Skeletal muscle satellite cell (primary cell): ENCODE data around the gene RAB11FIP4.

Experiments used
- H3K27me3 ChIP-seq: 2 replicates; pipeline ENCODE4 v1.7.0; 2013; ENCODE audit warnings: low read length; ENCODE audit not compliant: control insufficient read depth, insufficient read depth
- H3K36me3 ChIP-seq: 2 replicates; pipeline ENCODE4 v1.7.0; 2013; ENCODE audit warnings: mild to moderate bottlenecking, control low read depth, low read length; ENCODE audit not compliant: insufficient read depth
- H3K4me1 ChIP-seq: 2 replicates; pipeline ENCODE4 v1.7.0; 2013; ENCODE audit warnings: low read length; ENCODE audit not compliant: control insufficient read depth, insufficient read depth
- H3K4me2 ChIP-seq: 2 replicates; pipeline ENCODE4 v1.7.0; 2013; ENCODE audit warnings: mild to moderate bottlenecking, low read length
- H3K4me3 ChIP-seq: 2 replicates; pipeline ENCODE4 v1.7.0; 2013; ENCODE audit warnings: low read length
- H3K9ac ChIP-seq: 2 replicates; pipeline ENCODE4 v1.7.0; 2013; ENCODE audit warnings: mild to moderate bottlenecking, low read depth, low read length, moderate library complexity
- H3K9me3 ChIP-seq: replicated peaks from 2 replicates; pipeline ENCODE4 v1.7.0; 2013; ENCODE audit warnings: mild to moderate bottlenecking, control low read depth, low read length

RAB11FIP4 gene

DNA sequence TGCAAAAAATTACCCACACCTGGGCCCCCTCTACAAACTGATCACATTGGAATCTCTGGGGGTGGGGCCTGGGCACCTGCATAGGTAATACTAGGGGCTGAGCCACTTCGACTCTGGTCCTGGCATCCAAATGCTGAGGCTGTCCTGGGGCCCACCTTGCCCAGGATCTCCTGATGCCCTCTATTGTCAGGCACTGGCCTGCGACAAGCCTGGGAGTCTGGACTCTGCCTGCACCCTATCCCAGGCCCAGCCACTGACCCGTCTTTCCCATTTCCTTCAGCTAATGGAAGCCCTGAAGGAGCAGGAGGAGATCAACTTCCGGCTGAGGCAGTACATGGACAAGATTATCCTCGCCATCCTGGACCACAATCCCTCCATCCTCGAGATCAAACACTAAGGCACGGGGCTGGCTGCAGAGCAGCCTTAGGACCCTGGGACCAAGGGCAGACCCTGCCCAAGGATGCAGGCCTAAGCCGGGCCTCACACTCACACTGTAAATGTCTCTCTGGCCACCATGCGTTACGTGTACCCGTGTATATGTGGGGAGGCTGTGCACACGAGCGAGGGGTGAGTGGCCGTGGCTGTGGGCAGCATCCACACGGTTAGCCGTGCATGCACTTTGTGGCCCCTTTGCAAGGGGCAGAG, 140.0 kb downstream of the RAB11FIP4 start:
- Histone ChIP-seq H3K4me1 (peaks cover 30% of the 10 kb centered on the region), H3K27me3 (no peaks in the 10 kb centered on the region), H3K9ac (no peak overlapping the region), H3K4me3 (no peak overlapping the region), H3K4me2 (no peak overlapping the region), H3K9me3 (no peaks in the 10 kb centered on the region), H3K36me3 (no peaks in the 10 kb centered on the region)

DNA sequence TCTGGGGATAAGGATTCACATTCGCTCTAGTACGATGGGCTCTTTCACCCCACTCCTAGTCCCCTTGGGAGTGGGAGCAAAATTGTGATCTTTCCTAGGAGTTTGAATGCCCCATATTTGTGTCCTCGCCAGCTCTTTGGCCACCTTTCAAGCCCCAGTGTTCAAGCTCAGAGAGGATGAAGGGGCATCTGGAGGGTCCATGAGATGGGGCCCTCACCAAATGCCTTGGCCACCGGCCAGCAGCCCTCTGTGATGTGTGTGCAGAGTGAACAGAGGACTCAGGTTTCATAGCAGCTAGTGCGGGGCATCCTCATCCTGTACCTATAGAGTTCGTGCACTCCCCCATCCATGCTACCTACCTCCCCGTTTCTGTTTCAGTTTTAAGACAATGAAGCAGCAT, 140.6 kb downstream of the RAB11FIP4 start:
- no peak overlapping the region for H3K9ac ChIP-seq
- H3K27me3 ChIP-seq, result no peaks in the 10 kb centered on the region
- no peak overlapping the region for H3K4me2 ChIP-seq
- H3K4me3 ChIP-seq, result no peak overlapping the region
- no peaks in the 10 kb centered on the region for H3K9me3 ChIP-seq
- no peaks in the 10 kb centered on the region for H3K36me3 ChIP-seq
- H3K4me1 ChIP-seq, result peaks cover 30% of the 10 kb centered on the region

DNA sequence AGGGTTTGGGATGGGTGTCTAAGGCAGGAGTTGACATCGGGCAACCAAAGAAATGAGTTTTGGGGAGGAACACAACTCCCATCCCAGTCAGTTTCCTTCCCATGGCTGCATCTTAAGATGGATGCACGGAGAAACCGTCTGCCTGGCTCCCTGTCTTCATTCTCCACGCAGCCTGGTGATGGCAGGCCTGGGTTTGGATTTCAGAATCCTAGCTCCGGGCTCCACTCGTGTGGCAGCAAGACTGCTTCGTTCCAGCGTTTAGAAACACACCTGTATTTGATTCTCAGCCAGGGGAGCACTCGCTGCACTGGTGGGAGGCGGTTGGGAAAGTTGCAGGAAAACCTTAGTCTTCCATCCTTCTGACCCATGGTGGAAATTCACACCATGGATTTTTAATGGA, 141.1 kb downstream of the RAB11FIP4 start:
- no peak overlapping the region for H3K4me2 ChIP-seq
- no peaks in the 10 kb centered on the region for H3K36me3 ChIP-seq
- no peak overlapping the region for H3K9ac ChIP-seq
- H3K4me3 ChIP-seq, result no peak overlapping the region
- H3K27me3 ChIP-seq, result no peaks in the 10 kb centered on the region
- no peaks in the 10 kb centered on the region for H3K9me3 ChIP-seq
- H3K4me1 ChIP-seq, result peaks cover 32% of the 10 kb centered on the region

DNA sequence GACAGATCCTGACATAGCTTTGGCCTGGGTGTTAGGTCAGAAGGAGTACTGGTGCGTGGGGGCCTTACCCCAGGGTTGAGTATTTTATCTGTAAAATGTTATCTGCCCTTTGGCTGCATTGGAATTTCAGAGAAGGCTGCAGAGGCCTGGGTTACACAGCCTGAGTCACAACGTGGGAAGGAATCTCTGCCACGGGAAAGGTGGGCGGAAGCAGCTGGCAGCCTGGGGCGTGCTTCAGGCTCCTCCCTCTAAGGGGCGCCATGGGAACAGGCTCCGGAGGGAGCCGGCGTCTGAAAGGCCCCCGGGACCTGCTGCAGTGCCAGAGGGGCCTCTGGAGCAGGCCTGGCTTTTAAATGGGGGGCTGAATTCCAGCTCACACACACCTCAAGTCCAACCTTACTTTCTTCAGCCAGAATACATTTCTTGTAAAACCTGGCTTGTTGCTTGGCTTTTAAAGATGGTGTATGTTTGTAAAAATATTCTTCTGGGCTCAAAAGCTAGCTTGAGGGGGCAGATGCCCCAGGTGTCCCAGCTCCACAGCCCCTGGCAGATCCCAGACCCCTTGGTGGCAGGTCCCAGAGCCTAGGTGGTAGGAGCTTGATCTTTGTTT, 142.2 kb downstream of the RAB11FIP4 start:
- Histone ChIP-seq H3K4me2 (peak overlapping the region; percentile 70), H3K36me3 (no peaks in the 10 kb centered on the region), H3K4me3 (no peak overlapping the region), H3K9ac (peak overlapping the region; percentile 61), H3K9me3 (no peaks in the 10 kb centered on the region), H3K4me1 (peaks cover 36% of the 10 kb centered on the region), H3K27me3 (no peaks in the 10 kb centered on the region)

DNA sequence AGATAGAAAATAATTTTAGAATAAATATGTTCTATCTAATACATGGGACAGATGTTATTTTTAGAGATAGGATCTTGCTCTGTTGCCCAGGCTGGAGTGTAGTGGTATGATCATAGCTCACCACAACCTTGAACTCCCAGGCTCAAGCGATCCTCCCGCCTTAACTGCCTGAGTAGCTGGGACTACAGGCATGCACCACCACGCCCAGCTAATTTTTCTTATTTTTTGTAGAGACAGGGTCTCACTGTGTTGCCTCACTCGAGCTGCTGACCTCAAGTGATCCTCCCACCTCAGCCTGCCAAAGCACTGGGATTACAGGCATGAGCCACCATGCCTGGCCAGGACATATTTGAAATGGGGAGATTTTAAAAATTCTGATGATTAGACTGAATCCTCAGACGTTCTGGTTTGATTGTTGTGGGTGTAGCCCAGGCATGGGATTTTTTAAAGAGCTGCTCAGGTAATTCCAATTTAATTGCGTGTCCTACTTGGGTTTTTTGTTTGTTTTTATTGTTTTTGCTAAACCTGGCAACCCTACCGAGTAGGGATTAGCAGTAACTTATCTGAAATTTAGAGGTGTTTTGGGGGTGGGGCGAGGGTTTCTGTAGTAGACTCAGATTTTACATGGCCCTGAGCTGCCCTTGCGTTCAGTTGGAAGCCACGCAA, 142.9 kb downstream of the RAB11FIP4 start:
- H3K4me2 ChIP-seq, result peak overlapping the region; percentile 15
- H3K4me3 ChIP-seq, result no peak overlapping the region
- H3K4me1 ChIP-seq, result peaks cover 36% of the 10 kb centered on the region
- H3K36me3 ChIP-seq, result no peaks in the 10 kb centered on the region
- peak overlapping the region; percentile 61 for H3K9ac ChIP-seq
- H3K27me3 ChIP-seq, result no peaks in the 10 kb centered on the region
- H3K9me3 ChIP-seq, result no peaks in the 10 kb centered on the region

DNA sequence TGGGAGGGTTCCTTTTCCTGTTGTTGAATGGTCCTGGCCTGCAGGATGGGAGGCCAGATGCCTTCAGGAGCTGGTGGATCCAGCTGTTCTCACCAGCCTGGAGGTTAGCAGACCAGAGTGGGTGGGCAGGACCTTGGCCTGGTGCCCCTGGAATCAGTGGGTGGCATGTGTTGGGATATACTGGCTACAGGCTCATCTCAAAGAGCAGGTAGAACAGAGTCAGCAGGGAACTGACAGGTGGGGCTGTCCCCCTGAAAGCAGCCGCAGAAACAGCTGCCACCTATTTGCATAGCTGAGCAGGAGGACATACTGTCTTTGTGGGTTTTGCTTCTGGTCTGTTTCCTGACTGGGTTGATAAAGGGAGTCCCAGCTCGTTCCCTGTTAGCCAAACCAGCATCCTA, 144.1 kb downstream of the RAB11FIP4 start:
- H3K36me3 ChIP-seq, result no peaks in the 10 kb centered on the region
- no peaks in the 10 kb centered on the region for H3K27me3 ChIP-seq
- peaks cover 32% of the 10 kb centered on the region for H3K4me1 ChIP-seq
- no peaks in the 10 kb centered on the region for H3K9me3 ChIP-seq
- H3K4me3 ChIP-seq, result no peak overlapping the region
- H3K4me2 ChIP-seq, result no peak overlapping the region
- H3K9ac ChIP-seq, result no peak overlapping the region

DNA sequence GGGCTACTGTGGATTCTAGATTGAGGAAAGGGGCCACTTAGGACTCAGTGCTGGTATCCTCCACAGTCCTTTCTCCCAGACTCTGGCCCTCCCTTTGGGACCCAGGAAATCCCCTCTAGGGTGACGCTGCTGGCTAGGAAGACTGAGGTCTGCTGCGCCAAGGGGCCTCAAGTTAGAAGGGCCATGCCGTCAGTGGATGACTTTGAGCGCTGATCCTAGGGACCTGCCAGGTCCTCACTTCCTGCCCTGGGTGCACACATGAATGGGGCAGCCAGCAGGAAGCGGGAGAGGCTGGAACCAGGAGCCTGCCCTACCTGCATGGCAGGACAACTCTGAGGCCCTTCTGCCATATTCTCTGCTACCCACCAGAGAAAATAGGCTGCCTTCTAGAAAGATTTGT, 145.0 kb downstream of the RAB11FIP4 start:
- Histone ChIP-seq H3K4me1 (peaks cover 32% of the 10 kb centered on the region), H3K36me3 (no peaks in the 10 kb centered on the region), H3K4me2 (no peak overlapping the region), H3K9me3 (no peaks in the 10 kb centered on the region), H3K9ac (no peak overlapping the region), H3K27me3 (no peaks in the 10 kb centered on the region), H3K4me3 (no peak overlapping the region)

DNA sequence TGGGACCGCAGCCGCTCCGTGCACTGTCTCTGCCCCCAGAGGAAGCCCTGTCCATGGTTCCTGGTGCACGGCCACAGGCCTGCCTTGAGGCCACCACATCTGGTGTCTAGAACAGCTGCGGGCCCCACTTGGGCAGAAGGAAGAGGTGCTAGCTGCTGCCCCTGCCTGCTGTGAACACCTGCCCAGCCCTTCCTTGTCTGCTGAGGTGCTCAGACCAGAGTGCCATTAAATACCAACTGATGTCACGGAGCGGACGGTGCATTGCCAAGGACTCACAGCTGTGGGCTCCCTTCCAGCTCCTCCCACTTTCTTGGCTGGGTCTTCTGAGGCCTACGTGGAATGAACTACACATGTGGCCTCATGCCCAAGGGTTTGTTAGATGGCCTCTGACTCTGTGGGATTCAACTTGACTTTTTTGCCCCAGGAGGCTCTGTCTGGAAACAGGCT, 146.1 kb downstream of the RAB11FIP4 start:
- Histone ChIP-seq H3K4me1 (peaks cover 30% of the 10 kb centered on the region), H3K36me3 (no peaks in the 10 kb centered on the region), H3K9me3 (no peaks in the 10 kb centered on the region), H3K9ac (no peak overlapping the region), H3K4me2 (no peak overlapping the region), H3K4me3 (no peak overlapping the region), H3K27me3 (no peaks in the 10 kb centered on the region)

DNA sequence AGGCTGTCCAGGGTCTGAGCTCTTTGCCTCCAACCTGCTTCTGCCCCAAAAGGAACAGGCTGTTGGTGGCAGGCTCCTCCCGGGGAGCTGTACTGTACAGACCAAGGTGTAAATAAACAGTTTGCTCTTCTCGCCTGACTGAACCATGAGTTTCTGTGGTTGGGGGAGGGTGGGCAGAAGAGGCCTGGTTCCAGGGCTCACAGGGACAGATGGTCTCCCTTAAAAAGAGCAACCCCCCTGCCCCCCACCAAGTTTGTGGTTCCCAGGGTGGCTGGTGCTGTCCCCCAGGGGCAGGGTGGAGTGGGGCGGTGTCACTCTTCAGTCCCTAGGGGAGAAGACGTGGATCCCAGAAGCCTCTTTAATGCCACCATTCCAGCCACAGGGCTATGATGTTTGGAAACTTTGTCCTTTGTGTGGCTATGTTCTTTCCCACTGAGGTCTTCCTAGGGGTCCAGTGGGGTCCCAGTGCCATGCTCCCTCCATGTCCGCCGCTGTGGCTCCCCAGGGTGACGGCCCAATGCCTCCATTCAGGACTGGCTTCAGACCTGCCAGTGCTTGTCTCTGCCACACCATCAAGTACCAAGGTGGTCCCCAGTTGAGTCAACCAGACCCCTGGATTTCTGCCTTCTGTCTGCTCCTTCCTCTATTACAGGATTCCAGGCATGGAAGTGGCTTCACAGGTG, 146.7 kb downstream of the RAB11FIP4 start:
- no peak overlapping the region for H3K9ac ChIP-seq
- no peak overlapping the region for H3K4me3 ChIP-seq
- H3K36me3 ChIP-seq, result no peaks in the 10 kb centered on the region
- no peaks in the 10 kb centered on the region for H3K9me3 ChIP-seq
- peaks cover 23% of the 10 kb centered on the region for H3K4me1 ChIP-seq
- H3K4me2 ChIP-seq, result no peak overlapping the region
- no peaks in the 10 kb centered on the region for H3K27me3 ChIP-seq

DNA sequence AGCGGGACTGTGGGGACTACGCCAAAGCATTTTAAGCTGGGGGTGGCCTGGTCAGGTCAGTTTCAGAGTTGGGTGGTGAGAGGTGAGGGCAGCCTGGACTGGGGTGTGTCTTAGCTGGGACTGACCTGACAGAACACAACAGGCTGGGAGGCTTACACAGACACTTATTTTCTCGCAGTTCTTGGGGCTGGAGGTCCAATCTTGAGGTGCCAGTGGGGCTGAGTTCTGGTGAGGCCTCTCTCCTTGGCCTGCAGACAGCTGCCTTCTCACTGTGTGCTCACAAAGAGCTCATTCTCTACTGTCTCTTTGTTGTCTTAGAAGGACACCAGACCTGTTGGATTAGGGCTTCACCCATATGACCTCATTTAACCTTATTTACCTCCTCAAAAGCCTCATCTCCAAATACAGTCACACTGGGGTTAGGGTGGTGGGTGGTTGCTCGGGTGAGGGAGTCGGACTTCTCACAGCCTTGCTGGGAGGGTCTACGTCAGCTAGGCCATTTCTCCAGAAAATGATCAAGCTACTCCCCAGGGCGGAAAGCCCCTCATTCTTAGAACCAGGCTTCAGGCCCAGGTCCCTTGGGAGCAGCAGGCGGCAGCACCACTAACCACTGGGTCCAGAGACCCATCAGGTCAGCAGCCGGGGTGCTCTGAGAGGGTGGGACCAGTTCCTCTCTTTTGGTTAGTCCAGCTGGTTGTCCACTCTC, 149.3 kb downstream of the RAB11FIP4 start:
- Histone ChIP-seq H3K4me2 (no peak overlapping the region), H3K9ac (no peak overlapping the region), H3K27me3 (no peaks in the 10 kb centered on the region), H3K9me3 (no peaks in the 10 kb centered on the region), H3K4me1 (peaks cover 5% of the 10 kb centered on the region), H3K4me3 (no peak overlapping the region), H3K36me3 (no peaks in the 10 kb centered on the region)

DNA sequence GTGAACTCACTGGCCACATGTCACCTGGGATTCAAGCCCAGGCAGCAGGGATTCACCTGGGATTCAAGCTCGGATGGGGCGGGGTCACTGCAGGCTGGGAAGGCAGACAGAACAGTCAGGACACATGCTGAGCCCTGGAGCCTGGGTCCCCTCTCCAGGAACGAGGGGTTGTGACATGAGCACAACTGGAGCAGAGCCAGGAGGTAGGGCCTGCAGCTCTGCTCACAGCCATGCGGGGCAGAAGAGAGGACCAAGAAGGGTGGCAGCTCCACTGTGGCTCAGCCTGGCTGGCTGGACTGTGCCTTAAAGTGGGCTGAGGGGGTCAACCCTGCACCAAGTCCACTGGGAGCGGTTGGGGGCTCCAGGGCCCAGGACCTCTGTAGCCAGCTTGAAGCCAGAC, 150.1 kb downstream of the RAB11FIP4 start:
- Histone ChIP-seq H3K36me3 (no peaks in the 10 kb centered on the region), H3K9ac (no peak overlapping the region), H3K4me2 (no peak overlapping the region), H3K4me1 (peaks cover 5% of the 10 kb centered on the region), H3K4me3 (no peak overlapping the region), H3K27me3 (no peaks in the 10 kb centered on the region), H3K9me3 (no peaks in the 10 kb centered on the region)
